Astrocyte of the spinal cord (primary cell): ENCODE measurements around the gene TCEA2.

Experiments used
- DNase-seq: peaks from one replicate; pipeline ENCODE4 v3.0.0; 2011; ENCODE audit warnings: low read depth, low spot score
- H3K4me3 ChIP-seq: 2 replicates; pipeline ENCODE4 v1.5.1; 2011; ENCODE audit warnings: low read depth, mild to moderate bottlenecking, low read length, moderate library complexity
- CTCF ChIP-seq: IDR thresholded peaks from 2 replicates; pipeline ENCODE4 v1.5.1; 2012; ENCODE audit warnings: low read depth, mild to moderate bottlenecking, low read length, inconsistent platforms
- in situ Hi-C: cut with HindIII; loops from 2 replicates; pipeline ENCODE4 v1.10.0; 2017; ENCODE audit warnings: low sequenced_read_pairs

TCEA2 gene

DNA sequence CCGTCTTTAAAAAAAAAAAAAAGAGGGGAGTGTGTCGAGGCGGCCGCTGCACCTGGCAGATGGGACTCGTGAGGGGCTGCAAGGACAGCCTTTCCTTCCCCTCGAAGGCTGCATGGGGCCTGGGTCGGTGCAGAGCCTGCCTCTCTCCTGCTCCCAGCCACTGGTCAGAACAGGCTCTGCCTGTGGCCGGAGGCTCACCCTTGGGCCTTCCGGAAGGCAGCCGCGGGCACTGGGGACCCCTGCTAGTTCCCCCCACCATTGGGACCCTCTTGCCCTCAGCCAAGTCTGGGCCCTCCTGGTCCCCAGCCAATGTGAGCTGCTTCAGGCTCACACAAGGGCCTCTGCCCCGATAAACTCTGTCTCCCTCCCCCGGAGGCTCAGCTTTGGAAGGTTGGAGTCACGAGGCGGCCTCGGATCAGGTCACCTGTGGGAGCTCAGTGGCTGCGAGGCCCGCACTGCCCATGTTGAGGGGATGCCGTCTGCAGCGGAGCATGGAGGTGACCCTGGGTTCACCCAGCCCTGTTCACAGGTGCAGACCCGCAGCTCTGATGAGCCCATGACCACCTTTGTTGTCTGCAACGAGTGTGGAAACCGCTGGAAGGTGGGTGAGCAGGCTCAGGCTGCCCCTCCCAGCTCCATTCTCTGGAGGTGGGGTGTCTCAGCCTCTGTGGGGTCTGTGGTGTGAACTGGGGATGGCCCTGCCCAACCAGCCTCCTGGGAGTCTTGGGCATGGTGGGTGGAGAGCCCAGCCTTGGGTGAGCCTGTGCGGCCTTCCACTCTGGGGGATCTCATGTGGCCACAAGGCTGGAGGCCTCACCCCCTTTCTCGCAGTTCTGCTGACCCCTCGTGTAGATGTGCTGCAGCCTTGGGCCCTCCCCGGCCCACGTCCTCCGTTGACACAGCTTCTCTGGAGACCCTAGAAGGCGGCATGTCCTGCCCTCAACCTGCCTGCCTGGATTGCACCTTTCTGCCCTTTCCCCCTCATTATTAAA, 8.6 kb downstream of the TCEA2 start:
- no peak overlapping the region for H3K4me3 ChIP-seq
- TF ChIP-seq CTCF = no peak
- no peak for DNase-seq
- in situ Hi-C loops = no loop called here

GRCh38 chr20:64072498-64073063, 9.6 kb downstream of the TCEA2 start:
- DNase-seq = no peak
- in situ Hi-C loops = no loop called here
- no peak overlapping the region for H3K4me3 ChIP-seq
- TF ChIP-seq CTCF = no peak

DNA sequence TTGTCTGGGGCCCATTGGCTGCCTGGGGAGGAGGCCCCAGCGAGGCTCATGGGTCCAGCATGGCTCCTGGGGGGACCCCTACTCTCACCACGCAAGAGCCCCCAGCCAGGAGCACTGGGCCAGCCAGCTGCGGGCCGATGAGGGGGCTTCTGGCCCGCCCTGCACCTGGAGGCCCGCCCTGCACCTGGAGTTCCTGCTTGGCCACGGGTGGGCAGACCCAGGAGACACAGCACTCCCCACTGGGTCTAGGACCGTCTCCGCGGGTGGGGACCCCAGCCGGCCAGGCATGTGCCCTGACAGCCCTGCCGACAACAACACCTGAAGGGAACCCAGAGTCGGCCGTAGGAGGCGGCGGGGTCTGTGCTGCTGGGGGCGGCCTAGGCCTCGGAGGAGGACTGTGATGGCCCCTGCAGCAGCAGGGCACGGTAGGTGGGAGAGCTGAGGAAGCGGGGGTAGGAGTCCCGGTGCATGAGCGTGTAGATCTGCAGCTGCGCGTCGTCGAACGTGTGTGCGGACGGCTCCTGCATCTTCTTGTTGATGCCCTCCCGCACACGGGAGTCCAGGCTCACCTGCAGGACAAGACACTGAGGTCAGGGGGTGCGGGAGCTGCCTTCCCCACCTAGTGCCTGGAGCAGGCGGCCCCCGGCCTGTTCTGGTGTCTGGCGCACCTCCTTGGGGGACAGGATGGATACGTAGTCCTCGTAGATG, 10.6 kb downstream of the TCEA2 start:
- no peak for DNase-seq
- H3K4me3 ChIP-seq = no peak overlapping the region
- in situ Hi-C loops = no loop called here
- TF ChIP-seq CTCF = no peak

GRCh38 chr20:64074184-64074789, 11.3 kb downstream of the TCEA2 start:
- no peak for TF ChIP-seq CTCF
- in situ Hi-C loops = no loop called here
- no peak overlapping the region for H3K4me3 ChIP-seq
- DNase-seq = no peak

GRCh38 chr20:64074963-64075362, 12.0 kb downstream of the TCEA2 start:
- DNase-seq = no peak
- TF ChIP-seq CTCF = no peak
- H3K4me3 ChIP-seq = no peak overlapping the region
- in situ Hi-C loops = no loop called here

DNA sequence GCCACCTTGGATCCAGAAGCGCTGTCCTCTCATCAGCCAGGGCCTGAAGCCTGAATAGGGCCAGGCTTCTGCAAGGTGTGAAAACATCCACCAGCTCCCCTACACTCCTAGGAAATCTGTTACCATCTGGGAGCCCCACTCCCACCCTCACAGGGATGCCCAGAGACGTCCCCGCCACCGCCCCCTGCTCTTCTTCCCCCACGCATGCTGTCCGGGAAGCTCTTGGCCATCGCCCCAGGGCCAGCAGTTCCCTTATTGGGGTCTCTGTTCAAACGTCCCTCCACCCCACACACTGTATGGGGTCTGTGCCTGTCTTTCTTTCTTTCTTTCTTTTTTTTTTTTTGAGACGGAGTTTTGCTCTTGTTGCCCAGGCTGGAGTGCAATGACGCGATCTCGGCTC, 12.6 kb downstream of the TCEA2 start:
- no peak for DNase-seq
- no peak for TF ChIP-seq CTCF
- no peak overlapping the region for H3K4me3 ChIP-seq
- in situ Hi-C loops = no loop called here
